DMS79 (cell line): Measurements from ENCODE around the gene CAPN15.
A peak's percentile ranks its signal among the peaks of the same experiment; 100 is the strongest.

Experiments
- DNase-seq: peaks from one replicate; lab custom pipeline; 2025; lab: John Stamatoyannopoulos, UW

Gene CAPN15

GRCh38 chr16:561957-562938 lies 34.7 kb downstream of the CAPN15 start:
- DNase-seq: no peak

GRCh38 chr16:563072-563644 lies 35.6 kb downstream of the CAPN15 start:
- DNase-seq: no peak

- no peak for DNase-seq
Observed at GRCh38 chr16:564690-565418, 37.3 kb downstream of the CAPN15 start.

GRCh38 chr16:565419-566330 lies 38.2 kb downstream of the CAPN15 start:
- DNase-seq: no peak

- DNase-seq: no peak
Observed at GRCh38 chr16:566475-567372, 39.2 kb downstream of the CAPN15 start, which contains the start of gene NHLRC4. NHLRC4 (plus strand) TSS chr16:567005; CDS start chr16:568048, 1,043 bp downstream.

GRCh38 chr16:567373-568256 lies 40.1 kb downstream of the CAPN15 start:
- DNase-seq: no peak

- no peak for DNase-seq
Observed at GRCh38 chr16:568401-569258, 41.1 kb downstream of the CAPN15 start.

- peak; percentile 37 for DNase-seq
Observed at GRCh38 chr16:569445-570254, 42.1 kb downstream of the CAPN15 start, which contains the start of gene PIGQ. PIGQ (plus strand) TSS chr16:569968; CDS start chr16:574075, 4,107 bp downstream.

GRCh38 chr16:572865-573650 lies 45.5 kb downstream of the CAPN15 start:
- DNase-seq: no peak

GRCh38 chr16:574021-574760 lies 46.7 kb downstream of the CAPN15 start:
- no peak for DNase-seq

- no peak for DNase-seq
Observed at GRCh38 chr16:575354-576196, 48.1 kb downstream of the CAPN15 start.

- DNase-seq: no peak
Observed at GRCh38 chr16:576197-576822, 48.8 kb downstream of the CAPN15 start.

- no peak for DNase-seq
Observed at GRCh38 chr16:576823-577201, 49.3 kb downstream of the CAPN15 start.

GRCh38 chr16:577796-578195 lies 50.3 kb downstream of the CAPN15 start:
- no peak for DNase-seq
